C1 segment of cervical spinal cord (tissue), 14 donors: ENCODE data around the gene WFIKKN2.
"Not testable (repeated sequence)": the region's sequence is repeated elsewhere in the genome, so short reads cannot be mapped to it uniquely, and the experiment has no call there.

Source experiments
- DNase-seq, 14 donors: peaks; one replicate each; lab custom pipeline; 2025; lab: John Stamatoyannopoulos, UW

WFIKKN2 gene

DNA sequence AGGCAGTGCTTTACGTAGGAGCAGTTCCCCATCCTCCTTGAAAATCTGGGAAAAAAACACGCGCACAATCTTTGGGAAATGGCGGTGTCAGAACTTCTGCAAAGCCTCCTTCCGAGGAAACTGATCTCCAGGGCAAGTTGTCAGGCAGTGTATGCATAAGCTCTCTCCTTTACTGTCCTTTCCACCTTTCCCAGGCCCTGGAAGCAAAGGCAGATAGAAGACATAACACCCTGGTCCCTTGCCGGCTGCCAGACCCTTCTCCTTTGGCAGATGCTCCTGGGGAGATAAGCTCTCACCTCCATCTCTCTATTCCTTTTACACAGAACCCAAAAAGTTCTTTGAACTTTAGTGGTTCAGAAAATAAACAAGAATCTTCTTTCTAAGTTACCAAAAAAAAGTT, 18.4 kb downstream of the WFIKKN2 start:
- no peak for DNase-seq

DNA sequence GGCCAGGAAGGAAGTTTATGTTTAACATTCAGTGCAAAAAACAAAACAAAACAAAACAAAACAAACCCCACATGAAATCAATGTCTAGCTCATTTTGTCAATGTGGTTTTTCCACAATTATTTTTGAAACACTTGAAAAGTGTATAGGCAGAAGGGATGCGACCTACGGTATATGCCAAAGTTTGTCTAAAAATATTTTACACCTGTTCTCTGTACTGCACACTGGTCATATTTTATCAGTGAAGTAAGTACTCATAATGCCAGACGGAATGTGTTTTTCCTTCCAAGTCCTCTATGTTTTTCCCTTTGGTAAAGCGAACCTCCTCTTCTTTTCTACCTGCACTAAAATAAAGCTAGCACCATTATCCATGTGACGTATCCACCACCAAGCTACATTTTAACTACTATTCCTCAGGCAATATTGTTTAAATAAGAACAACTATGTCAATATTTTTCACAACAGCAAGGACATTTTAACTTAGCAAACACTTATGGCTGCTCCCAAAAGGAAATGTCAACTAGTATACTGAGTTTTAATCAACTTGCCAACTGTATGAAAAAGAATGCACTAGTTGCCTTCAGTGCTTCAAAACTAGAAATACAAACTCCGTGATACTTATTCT, 20.4 kb downstream of the WFIKKN2 start:
- DNase-seq: no peak

DNA sequence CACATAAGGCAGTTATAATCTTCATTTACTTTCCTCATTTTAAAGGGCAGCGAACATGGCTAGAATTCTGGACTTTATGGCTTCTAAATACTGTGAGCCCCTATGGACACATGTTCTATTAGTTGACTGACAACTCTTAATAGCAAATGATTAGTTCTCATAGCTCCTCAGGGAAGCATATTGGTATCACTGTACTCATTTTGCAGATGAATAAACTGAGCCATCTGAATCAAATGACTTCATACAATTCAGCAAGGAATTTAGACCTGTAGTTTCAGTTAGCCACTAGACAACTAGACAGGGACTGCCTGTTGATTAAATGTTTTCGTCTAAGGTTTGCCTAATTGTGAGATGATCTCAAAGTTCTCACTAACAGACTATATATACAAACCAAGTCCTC, 21.0 kb downstream of the WFIKKN2 start:
- no peak for DNase-seq

- no peak for DNase-seq
These were observed 23.3 kb downstream of the WFIKKN2 start for GRCh38 chr17:50858486-50859225.

- DNase-seq: not testable (repeated sequence)
These were observed 24.3 kb downstream of the WFIKKN2 start for GRCh38 chr17:50859727-50860126.

DNA sequence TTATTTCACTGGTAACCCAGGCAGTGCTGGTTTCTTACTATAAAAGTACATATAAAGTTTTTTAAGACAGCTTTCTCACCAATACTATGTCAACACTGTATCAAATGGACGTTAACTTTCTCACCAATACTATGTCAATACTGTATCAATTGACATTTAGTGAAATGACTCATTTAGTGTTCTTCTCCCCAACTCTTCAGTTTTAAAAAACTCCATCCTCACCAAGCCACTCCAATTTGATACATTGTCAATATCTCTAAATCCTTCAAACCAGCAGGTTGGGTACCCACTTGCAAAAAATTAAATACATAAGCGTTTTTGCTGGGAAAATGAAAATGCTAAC, 25.9 kb downstream of the WFIKKN2 start:
- no peak for DNase-seq

GRCh38 chr17:50861822-50862528, 26.6 kb downstream of the WFIKKN2 start:
- no peak for DNase-seq

- peak in 12 of 14 donors; percentile 49 to 80 (median 61) for DNase-seq
These were observed 27.9 kb downstream of the WFIKKN2 start for GRCh38 chr17:50863221-50863843.

DNA sequence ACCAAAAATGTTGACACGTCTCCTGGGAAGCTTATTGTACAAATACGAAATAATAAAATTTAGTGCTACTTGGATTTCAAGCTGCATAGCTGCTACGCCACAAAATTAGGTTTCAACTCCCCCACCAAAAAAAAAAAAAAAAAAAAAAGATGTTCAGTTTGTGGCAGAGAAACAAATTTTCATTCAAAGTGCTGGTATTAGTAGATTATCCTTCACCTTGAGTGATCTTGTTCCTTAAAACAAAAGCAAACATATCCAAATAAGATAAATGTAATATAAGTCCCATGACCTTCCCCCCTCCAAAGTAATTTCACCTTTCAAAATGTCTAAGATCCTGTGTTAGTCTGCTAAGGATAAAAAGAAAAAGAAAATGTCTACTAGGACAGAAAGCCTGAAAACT, 28.5 kb downstream of the WFIKKN2 start:
- no peak for DNase-seq

GRCh38 chr17:50864747-50865059, 29.3 kb downstream of the WFIKKN2 start:
- no peak for DNase-seq

DNA sequence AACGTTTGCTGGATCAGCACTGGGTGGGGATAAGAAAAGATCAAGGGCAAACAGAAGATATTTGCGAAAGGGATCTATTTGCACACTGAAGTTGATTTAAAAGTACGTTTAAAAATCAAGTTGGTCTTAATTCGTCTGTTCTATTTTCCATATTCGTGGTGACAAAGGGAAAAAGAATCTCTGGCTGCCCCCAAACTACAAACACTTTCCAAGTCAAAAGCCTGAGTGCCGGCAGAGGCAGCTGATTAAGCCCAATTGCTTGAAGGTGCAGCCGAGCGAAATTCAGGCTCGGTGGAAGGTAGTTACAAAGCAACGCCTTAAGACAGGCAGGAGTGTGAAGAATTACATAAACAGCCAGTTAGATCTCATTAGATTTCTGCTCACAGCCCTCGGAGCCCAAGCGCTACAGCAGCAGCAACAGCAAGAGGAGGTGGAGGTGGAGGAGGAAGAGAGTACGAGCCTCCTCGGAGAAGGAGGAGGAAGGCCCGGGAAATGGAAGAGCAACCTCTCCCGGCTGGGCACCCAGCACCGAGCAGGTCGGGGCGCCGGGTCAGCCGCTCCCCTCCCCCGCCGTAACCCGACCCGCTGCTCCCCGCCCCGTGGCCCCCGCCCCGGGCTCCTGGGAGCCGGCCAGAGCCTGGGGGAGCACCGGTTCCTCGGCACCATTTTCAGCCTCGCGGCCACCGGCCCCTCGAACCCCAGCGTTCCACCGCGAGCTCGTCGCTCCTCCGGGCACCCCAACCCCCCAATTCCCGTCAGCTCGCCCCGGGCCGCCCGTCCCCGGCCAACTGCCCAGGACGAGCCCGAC, 29.9 kb downstream of the WFIKKN2 start:
- peak in 12 of 14 donors; percentile 38 to 74 (median 58) for DNase-seq

- DNase-seq: no peak
These were observed 30.5 kb downstream of the WFIKKN2 start for GRCh38 chr17:50865868-50866260.

GRCh38 chr17:50866261-50866949, 31.0 kb downstream of the WFIKKN2 start, which contains the start of gene TOB1:
Gene TOB1 (minus strand): TSS chr17:50866354. CDS start chr17:50864017, 2,337 bp downstream.
- DNase-seq: peak; percentile 86 to 99 (median 98)

DNA sequence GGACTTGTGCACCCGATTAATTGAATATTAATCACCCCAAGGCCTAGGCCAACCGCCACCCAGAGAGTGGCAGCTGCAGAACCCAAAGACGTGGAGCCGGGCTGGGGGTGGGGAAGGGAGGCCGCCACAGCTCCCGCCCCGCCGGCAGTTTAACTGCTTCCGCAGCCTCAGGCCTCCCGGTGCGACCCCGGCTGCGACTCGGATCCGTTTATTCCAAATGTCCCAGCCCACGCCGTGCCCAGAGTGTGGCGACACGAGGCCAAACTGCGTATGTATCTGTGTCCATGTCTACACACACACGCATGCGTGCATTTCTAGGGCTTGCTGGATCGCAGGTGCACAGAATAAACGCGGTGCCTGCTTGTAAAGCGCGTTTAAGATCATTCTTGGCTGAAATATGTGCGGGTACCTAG, 31.6 kb downstream of the WFIKKN2 start:
- DNase-seq: peak in 7 of 14 donors; percentile 87 to 94 (median 90)

DNA sequence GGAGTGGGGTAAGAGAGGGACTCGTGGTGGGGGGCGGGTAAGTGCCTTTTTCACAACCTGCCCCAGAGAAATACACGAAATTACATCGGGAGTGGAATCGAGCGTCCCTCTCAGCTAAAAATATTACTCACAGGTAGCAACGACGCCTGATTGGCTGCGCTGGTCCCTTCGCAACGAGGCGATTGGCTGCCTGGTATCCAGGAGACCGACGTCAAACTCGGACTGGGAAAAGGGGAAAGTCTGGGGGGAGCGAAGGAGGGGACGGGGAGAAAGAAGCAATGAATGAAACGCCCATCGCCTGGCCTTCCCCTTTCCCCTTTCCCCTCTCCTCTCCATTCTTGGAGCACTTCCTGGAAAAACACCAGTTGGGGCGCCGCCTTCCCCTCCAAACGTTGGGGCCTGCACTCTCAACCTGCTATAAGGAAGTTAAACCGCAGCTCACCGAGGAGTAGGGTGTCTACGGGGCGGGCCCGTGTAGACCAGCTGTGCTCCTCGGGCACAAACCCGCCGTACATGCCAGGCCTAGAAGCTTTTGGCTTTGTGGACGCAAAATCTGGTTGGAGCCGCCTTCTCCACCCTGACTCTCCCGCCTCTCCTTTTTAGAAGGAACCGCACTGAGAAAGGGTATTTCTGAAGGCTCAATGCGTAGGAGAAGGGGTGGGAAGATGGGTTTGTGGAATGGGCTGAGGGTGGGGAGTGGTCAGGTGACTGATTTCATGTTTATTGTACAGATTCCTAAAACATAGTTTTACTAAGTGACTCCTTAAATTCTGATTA, 32.2 kb downstream of the WFIKKN2 start:
- peak; percentile 76 to 98 (median 94) for DNase-seq

- no peak for DNase-seq
These were observed 32.7 kb downstream of the WFIKKN2 start for GRCh38 chr17:50868140-50868438.

GRCh38 chr17:50868602-50869001, 33.2 kb downstream of the WFIKKN2 start:
- DNase-seq: no peak

DNA sequence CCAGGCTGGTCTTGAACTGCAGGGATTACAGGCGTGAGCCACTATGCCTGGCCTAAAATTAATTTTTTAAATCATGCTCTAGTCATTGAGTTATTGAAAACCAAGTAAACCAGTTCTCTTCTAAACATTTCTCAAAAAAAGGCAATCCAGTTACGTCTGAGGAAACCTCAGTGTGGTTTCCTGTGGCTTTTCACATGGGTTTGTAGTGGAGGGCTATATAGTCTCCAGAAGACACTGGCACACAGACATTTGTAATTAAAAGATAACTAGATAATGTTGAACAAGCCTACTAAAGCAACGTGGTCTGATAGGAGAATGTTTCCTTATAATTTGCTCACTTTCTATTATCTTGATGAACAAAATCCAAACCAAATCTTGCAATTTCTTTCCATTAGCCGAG, 36.0 kb downstream of the WFIKKN2 start:
- DNase-seq: no peak

DNA sequence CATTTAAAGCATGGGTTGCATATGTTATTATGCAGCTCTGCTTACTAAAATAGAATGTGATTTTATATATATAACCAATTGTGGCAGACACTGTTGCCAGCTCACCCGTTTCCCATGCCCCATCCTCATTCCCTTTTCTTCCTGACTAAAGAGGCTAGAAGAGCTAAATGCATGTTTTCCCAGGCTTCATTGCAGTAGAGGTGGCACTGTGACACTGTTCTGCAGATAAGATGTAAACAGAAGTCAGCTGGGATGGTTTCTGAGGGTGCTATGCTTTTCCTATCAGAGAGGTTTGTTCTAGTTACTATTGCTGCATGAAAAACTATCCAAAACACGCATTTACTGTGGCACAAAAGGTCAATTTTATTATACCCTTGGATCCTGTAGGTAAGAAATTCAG, 36.5 kb downstream of the WFIKKN2 start:
- DNase-seq: no peak

- DNase-seq: no peak
These were observed 37.5 kb downstream of the WFIKKN2 start for GRCh38 chr17:50872710-50873424.
